SK-N-SH (cell line): ENCODE measurements around the gene GRIK3. TPM values are rescaled to one million over a fixed set of nuclear protein-coding genes. Genes with fewer than 3 reads are reported as not detected.

ENCODE experiments used
- CTCF ChIA-PET: fragments of 300-600, 350-600 bp; formaldehyde crosslinking; extraction: SDS; loops from one replicate; lab custom pipeline; 2021; lab: Yijun Ruan, JAX
- POLR2A ChIA-PET: fragments of 350-600 bp; sonication (Branson Sonifier 250); formaldehyde crosslinking; extraction: SDS; loops from one replicate; lab custom pipeline; 2020; ENCODE audit warnings: antibody characterized with exemption, inconsistent platforms; lab: Yijun Ruan, JAX
- DNase-seq: peaks from one replicate; pipeline ENCODE4 v3.0.0; 2012
- H2AFZ ChIP-seq: fragments of 200-600 bp; sonication (generic); 2 replicates; pipeline ENCODE4 v1.8.1; 2016; ENCODE audit warnings: antibody characterized with exemption, mild to moderate bottlenecking, low read depth
- H3F3A ChIP-seq: fragments of 200-600 bp; sonication (generic); replicated peaks from 2 replicates; pipeline ENCODE3; 2016; ENCODE audit warnings: antibody characterized with exemption, mild to moderate bottlenecking; ENCODE audit not compliant: insufficient read depth
- H3K27ac ChIP-seq, 2 experiments: fragments of 200-500 bp in 1 of 2; fragments of 200-600 bp in 1 of 2; sonication (Bioruptor generic) in 1 of 2; sonication (generic), shearing (Covaris generic) in 1 of 2; 2 replicates each; pipeline versions ENCODE4 v1.5.1 to v1.6.1; 2014 to 2016; ENCODE audit warnings: low read depth in 2 of 2, inconsistent platforms in 1 of 2, low read length in 1 of 2, mild to moderate bottlenecking in 1 of 2, mixed read lengths in 1 of 2
- H3K27me3 ChIP-seq: fragments of 200-600 bp; sonication (generic), shearing (Covaris generic); 2 replicates; pipeline ENCODE4 v1.6.1; 2016; ENCODE audit warnings: mixed run types; ENCODE audit not compliant: insufficient read depth
- H3K36me3 ChIP-seq, 2 experiments: fragments of 200-500 bp in 1 of 2; fragments of 200-600 bp in 1 of 2; sonication (Bioruptor generic) in 1 of 2; sonication (generic) in 1 of 2; replicated peaks in 1 of 2; 2 replicates each; pipeline versions ENCODE3 to v1.5.1; 2014 to 2016; ENCODE audit warnings: low read length in 1 of 2, mild to moderate bottlenecking in 1 of 2; ENCODE audit not compliant: insufficient read depth in 2 of 2, control insufficient read depth in 1 of 2
- H3K4me1 ChIP-seq, 2 experiments: fragments of 200-500 bp in 1 of 2; fragments of 200-600 bp in 1 of 2; sonication (Bioruptor generic) in 1 of 2; sonication (generic), shearing (Covaris generic) in 1 of 2; 2 replicates each; pipeline versions ENCODE4 v1.5.1 to v1.6.1; 2014 to 2016; ENCODE audit warnings: low read depth in 1 of 2, low read length in 1 of 2, mixed run types in 1 of 2; ENCODE audit not compliant: insufficient read depth in 2 of 2, control insufficient read depth in 1 of 2
- H3K4me2 ChIP-seq: fragments of 200-600 bp; sonication (generic), shearing (Covaris generic); 2 replicates; pipeline ENCODE4 v1.6.1; 2017; ENCODE audit warnings: mixed run types
- H3K4me3 ChIP-seq, 2 experiments: fragments of 200-500 bp in 1 of 2; fragments of 200-600 bp in 1 of 2; sonication (Bioruptor generic) in 1 of 2; sonication (generic), shearing (Covaris generic) in 1 of 2; 2 replicates each; pipeline versions ENCODE4 v1.5.1 to v1.8.1; 2014 to 2016; ENCODE audit warnings: low read depth in 2 of 2, inconsistent platforms in 1 of 2, low read length in 1 of 2, mild to moderate bottlenecking in 1 of 2, mixed read lengths in 1 of 2, moderate library complexity in 1 of 2
- H3K79me2 ChIP-seq: fragments of 200-600 bp; sonication (generic); 2 replicates; pipeline ENCODE4 v1.8.1; 2017; ENCODE audit warnings: mild to moderate bottlenecking; ENCODE audit not compliant: insufficient read depth
- H3K9ac ChIP-seq: fragments of 200-600 bp; sonication (generic); 2 replicates; pipeline ENCODE4 v1.6.1; 2017; ENCODE audit warnings: mixed run types
- H3K9me2 ChIP-seq: fragments of 200-600 bp; sonication (generic); 2 replicates; pipeline ENCODE4 v1.6.1; 2017; ENCODE audit warnings: mixed run types
- H3K9me3 ChIP-seq: fragments of 200-600 bp; sonication (generic); 2 replicates; pipeline ENCODE4 v1.6.1; 2017; ENCODE audit warnings: mixed run types, mild to moderate bottlenecking, moderate library complexity
- H4K20me1 ChIP-seq: fragments of 200-600 bp; sonication (generic); 2 replicates; pipeline ENCODE4 v1.6.1; 2017; ENCODE audit warnings: mild to moderate bottlenecking, mixed run types; ENCODE audit not compliant: insufficient read depth
- ELF1 ChIP-seq: IDR thresholded peaks from 2 replicates; pipeline ENCODE4 v1.4.0; 2012
- FOSL2 ChIP-seq: IDR thresholded peaks from 2 replicates; pipeline ENCODE4 v1.4.0; 2012; ENCODE audit warnings: low read depth, mild to moderate bottlenecking, moderate library complexity, borderline replicate concordance
- FOXJ3 ChIP-seq: sonication (generic); formaldehyde crosslinking; IDR thresholded peaks from 2 replicates; pipeline ENCODE4 v1.5.1; 2020; ENCODE audit warnings: mild to moderate bottlenecking, missing genetic modification reagents
- FOXM1 ChIP-seq: IDR thresholded peaks from 2 replicates; pipeline ENCODE4 v1.4.0; 2012; ENCODE audit warnings: low read depth, mild to moderate bottlenecking
- GABPA ChIP-seq: IDR thresholded peaks from 2 replicates; pipeline ENCODE4 v1.4.0; 2012; ENCODE audit warnings: low read depth, mild to moderate bottlenecking
- GATA2 ChIP-seq: sonication (generic); formaldehyde crosslinking; IDR thresholded peaks from 2 replicates; pipeline ENCODE4 v1.5.0; 2020; ENCODE audit warnings: mild to moderate bottlenecking, missing genetic modification reagents
- NRF1 ChIP-seq: IDR thresholded peaks from 2 replicates; pipeline ENCODE4 v1.6.1; 2012; ENCODE audit warnings: low read depth, mild to moderate bottlenecking, low read length
- POLR2AphosphoS5 ChIP-seq: IDR thresholded peaks from 2 replicates; pipeline ENCODE4 v1.6.1; 2012; ENCODE audit warnings: low read depth, low read length
- RCOR1 ChIP-seq: fragments of 150-350 bp; IDR thresholded peaks from 2 replicates; pipeline ENCODE4 v1.6.1; 2017; ENCODE audit warnings: antibody characterized with exemption, low read length
- SMC3 ChIP-seq: IDR thresholded peaks from 2 replicates; pipeline ENCODE4 v1.6.1; 2012; ENCODE audit warnings: low read depth, low read length, improper control_type of control experiment
- TAF1 ChIP-seq: IDR thresholded peaks from 2 replicates; pipeline ENCODE4 v1.6.1; 2012; ENCODE audit warnings: low read depth, mild to moderate bottlenecking, low read length, moderate library complexity, borderline replicate concordance
- TEAD4 ChIP-seq: IDR thresholded peaks from 2 replicates; pipeline ENCODE4 v1.4.0; 2012; ENCODE audit warnings: mild to moderate bottlenecking, borderline replicate concordance; ENCODE audit not compliant: insufficient read depth
- YY1 ChIP-seq: IDR thresholded peaks from 2 replicates; pipeline ENCODE4 v1.4.0; 2012; ENCODE audit warnings: low read depth, mild to moderate bottlenecking
- WGBS: methylation state at CpG from one replicate; pipeline ENCODE4 v1.1.6; 2017; ENCODE audit warnings: low lambda C conversion rate; 5-methylcytosine and 5-hydroxymethylcytosine counted together
- polyA plus RNA-seq, 3 experiments: library from polyadenylated mRNA; depleted of rRNA; stranded (reverse); fragments of >200 nt; gene quantifications; 2 replicates each; pipeline ENCODE4 v1.2.3, GENCODE V29; 2012
- TF ChIP-seq, protein P1 (sequence below): IDR thresholded peaks from 2 replicates; pipeline ENCODE4 v1.4.0; 2012; ENCODE audit warnings: low read depth
- TF ChIP-seq, protein P2 (sequence below): IDR thresholded peaks from 2 replicates; pipeline ENCODE4; 2012
- TF ChIP-seq, protein P3 (sequence below): IDR thresholded peaks from 2 replicates; pipeline ENCODE4 v1.6.1; 2012; ENCODE audit warnings: mild to moderate bottlenecking, low read depth, low read length, moderate library complexity
- TF ChIP-seq, protein P4 (sequence below): fragments of 200-600 bp; sonication (generic); IDR thresholded peaks from 2 replicates; pipeline ENCODE4 v1.6.1; 2017; ENCODE audit warnings: antibody characterized with exemption, mild to moderate bottlenecking, moderate library complexity
- TF ChIP-seq, protein P5 (sequence below): fragments of 150-350 bp; IDR thresholded peaks from 2 replicates; pipeline ENCODE4 v1.6.1; 2016; ENCODE audit warnings: mild to moderate bottlenecking, low read depth, low read length

GRIK3 gene
- polyA plus RNA-seq, 1 of the 3 experiments (the other 2 are of a cell fraction), result not detected

DNA sequence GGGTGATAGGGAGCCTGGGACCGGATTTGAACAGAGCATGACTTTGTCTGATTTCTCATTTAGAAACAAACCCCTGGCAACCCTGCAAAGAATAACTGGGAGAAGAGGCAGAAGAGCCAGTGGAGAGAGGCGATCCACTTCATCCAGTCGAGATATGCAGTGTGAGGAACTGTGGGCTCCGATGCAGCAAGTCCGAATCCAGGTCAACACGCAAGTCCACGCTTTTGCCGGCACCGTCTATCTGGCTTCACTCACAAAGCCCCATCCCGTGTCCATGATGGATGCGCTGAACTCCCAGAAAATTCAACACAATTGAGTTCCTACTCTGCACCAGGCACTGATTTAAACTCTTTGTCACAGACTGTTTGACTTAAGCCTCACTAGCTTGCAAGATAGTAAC, 191.3 kb downstream of the GRIK3 start:
- H3F3A ChIP-seq, result no peaks in the 10 kb centered on the region
- H3K4me1 ChIP-seq, result peaks cover 0 to 8% of the 10 kb centered on the region in 2 experiments; a peak in 1 of 4 replicates
- no peak overlapping the region for H3K27ac ChIP-seq
- no peaks in the 10 kb centered on the region for H3K27me3 ChIP-seq
- no peak for DNase-seq
- H3K4me3 ChIP-seq, result no peak overlapping the region
- no peak overlapping the region for H3K9ac ChIP-seq
- H3K9me2 ChIP-seq, result no peaks in the 10 kb centered on the region
- H3K4me2 ChIP-seq, result no peak overlapping the region
- 64% methylated on average over 11 of the region's 11 CpGs for WGBS
- TF ChIP-seq, protein P1, sequence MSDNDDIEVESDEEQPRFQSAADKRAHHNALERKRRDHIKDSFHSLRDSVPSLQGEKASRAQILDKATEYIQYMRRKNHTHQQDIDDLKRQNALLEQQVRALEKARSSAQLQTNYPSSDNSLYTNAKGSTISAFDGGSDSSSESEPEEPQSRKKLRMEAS, result no peak
- TF ChIP-seq, protein P2, sequence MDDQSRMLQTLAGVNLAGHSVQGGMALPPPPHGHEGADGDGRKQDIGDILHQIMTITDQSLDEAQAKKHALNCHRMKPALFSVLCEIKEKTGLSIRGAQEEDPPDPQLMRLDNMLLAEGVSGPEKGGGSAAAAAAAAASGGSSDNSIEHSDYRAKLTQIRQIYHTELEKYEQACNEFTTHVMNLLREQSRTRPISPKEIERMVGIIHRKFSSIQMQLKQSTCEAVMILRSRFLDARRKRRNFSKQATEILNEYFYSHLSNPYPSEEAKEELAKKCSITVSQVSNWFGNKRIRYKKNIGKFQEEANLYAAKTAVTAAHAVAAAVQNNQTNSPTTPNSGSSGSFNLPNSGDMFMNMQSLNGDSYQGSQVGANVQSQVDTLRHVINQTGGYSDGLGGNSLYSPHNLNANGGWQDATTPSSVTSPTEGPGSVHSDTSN, result no peak
- TF ChIP-seq, protein P3, sequence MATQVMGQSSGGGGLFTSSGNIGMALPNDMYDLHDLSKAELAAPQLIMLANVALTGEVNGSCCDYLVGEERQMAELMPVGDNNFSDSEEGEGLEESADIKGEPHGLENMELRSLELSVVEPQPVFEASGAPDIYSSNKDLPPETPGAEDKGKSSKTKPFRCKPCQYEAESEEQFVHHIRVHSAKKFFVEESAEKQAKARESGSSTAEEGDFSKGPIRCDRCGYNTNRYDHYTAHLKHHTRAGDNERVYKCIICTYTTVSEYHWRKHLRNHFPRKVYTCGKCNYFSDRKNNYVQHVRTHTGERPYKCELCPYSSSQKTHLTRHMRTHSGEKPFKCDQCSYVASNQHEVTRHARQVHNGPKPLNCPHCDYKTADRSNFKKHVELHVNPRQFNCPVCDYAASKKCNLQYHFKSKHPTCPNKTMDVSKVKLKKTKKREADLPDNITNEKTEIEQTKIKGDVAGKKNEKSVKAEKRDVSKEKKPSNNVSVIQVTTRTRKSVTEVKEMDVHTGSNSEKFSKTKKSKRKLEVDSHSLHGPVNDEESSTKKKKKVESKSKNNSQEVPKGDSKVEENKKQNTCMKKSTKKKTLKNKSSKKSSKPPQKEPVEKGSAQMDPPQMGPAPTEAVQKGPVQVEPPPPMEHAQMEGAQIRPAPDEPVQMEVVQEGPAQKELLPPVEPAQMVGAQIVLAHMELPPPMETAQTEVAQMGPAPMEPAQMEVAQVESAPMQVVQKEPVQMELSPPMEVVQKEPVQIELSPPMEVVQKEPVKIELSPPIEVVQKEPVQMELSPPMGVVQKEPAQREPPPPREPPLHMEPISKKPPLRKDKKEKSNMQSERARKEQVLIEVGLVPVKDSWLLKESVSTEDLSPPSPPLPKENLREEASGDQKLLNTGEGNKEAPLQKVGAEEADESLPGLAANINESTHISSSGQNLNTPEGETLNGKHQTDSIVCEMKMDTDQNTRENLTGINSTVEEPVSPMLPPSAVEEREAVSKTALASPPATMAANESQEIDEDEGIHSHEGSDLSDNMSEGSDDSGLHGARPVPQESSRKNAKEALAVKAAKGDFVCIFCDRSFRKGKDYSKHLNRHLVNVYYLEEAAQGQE, result no peak
- H3K9me3 ChIP-seq, result no peaks in the 10 kb centered on the region
- ChIA-PET CTCF (interaction anchor here (1.3 kb wide), 1 partner anchor 11 kb away, joined by 4 read pairs; no protein-coding TSS in a partner anchor), POLR2A (no interaction called here)
- H3K36me3 ChIP-seq, result no peaks in the 10 kb centered on the region
- no peaks in the 10 kb centered on the region for H3K79me2 ChIP-seq
- H4K20me1 ChIP-seq, result no peaks in the 10 kb centered on the region
- H2AFZ ChIP-seq, result no peak overlapping the region

DNA sequence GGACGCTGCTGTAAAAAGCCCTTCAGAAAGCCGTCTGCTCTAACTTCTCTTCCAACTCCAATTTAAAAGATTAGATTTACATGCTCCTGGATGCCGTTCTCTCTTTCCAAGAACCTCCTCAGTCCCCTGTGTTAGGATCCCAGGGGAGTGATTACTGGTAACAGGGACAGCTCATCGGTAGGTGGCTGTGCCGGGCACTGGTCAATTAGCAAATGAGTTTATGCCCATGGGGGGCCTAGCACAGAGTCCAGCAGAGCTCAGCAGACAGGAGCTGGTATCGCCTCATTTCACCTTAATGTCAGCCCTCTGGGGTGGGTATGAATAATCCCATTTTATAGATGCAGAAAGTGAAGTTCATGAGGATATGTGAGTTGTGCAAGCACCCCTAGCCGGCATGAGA, 191.9 kb downstream of the GRIK3 start:
- H3K79me2 ChIP-seq, result no peaks in the 10 kb centered on the region
- no peaks in the 10 kb centered on the region for H3K9me2 ChIP-seq
- no peak overlapping the region for H3K27ac ChIP-seq
- peaks cover 0 to 3% of the 10 kb centered on the region in 2 experiments; a peak in 1 of 4 replicates for H3K4me1 ChIP-seq
- H2AFZ ChIP-seq, result no peak overlapping the region
- CTCF ChIA-PET, result interaction anchor here (1.0 to 3.1 kb wide), 3 partner anchors 15 to 193 kb away, joined by 4 to 12 read pairs (median 6); no protein-coding TSS in a partner anchor
- H3K4me3 ChIP-seq, result no peak overlapping the region
- no peak overlapping the region for H3K4me2 ChIP-seq
- POLR2A ChIA-PET, result no interaction called here
- no peaks in the 10 kb centered on the region for H4K20me1 ChIP-seq
- DNase-seq, result no peak
- no peaks in the 10 kb centered on the region for H3K27me3 ChIP-seq
- H3K9ac ChIP-seq, result no peak overlapping the region
- no peaks in the 10 kb centered on the region for H3K36me3 ChIP-seq
- no peaks in the 10 kb centered on the region for H3K9me3 ChIP-seq
- H3F3A ChIP-seq, result no peaks in the 10 kb centered on the region
- WGBS, result 38% methylated on average over 6 of the region's 7 CpGs
- TF ChIP-seq SMC3, result no peak
- TF ChIP-seq GABPA, result no peak
- no peak for TF ChIP-seq FOXM1
- TF ChIP-seq, protein P2, result no peak
- TF ChIP-seq TEAD4, result no peak
- TF ChIP-seq RCOR1, result no peak
- no peak for TF ChIP-seq FOXJ3 (CRISPR knock-in tag)
- no peak for TF ChIP-seq YY1
- TF ChIP-seq POLR2AphosphoS5, result no peak
- no peak for TF ChIP-seq FOSL2
- no peak for TF ChIP-seq GATA2 (CRISPR knock-in tag)
- TF ChIP-seq NRF1, result no peak
- TF ChIP-seq, protein P4, sequence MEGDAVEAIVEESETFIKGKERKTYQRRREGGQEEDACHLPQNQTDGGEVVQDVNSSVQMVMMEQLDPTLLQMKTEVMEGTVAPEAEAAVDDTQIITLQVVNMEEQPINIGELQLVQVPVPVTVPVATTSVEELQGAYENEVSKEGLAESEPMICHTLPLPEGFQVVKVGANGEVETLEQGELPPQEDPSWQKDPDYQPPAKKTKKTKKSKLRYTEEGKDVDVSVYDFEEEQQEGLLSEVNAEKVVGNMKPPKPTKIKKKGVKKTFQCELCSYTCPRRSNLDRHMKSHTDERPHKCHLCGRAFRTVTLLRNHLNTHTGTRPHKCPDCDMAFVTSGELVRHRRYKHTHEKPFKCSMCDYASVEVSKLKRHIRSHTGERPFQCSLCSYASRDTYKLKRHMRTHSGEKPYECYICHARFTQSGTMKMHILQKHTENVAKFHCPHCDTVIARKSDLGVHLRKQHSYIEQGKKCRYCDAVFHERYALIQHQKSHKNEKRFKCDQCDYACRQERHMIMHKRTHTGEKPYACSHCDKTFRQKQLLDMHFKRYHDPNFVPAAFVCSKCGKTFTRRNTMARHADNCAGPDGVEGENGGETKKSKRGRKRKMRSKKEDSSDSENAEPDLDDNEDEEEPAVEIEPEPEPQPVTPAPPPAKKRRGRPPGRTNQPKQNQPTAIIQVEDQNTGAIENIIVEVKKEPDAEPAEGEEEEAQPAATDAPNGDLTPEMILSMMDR, result no peak
- TF ChIP-seq ELF1, result no peak
- TF ChIP-seq, protein P1, result no peak
- TF ChIP-seq, protein P5, sequence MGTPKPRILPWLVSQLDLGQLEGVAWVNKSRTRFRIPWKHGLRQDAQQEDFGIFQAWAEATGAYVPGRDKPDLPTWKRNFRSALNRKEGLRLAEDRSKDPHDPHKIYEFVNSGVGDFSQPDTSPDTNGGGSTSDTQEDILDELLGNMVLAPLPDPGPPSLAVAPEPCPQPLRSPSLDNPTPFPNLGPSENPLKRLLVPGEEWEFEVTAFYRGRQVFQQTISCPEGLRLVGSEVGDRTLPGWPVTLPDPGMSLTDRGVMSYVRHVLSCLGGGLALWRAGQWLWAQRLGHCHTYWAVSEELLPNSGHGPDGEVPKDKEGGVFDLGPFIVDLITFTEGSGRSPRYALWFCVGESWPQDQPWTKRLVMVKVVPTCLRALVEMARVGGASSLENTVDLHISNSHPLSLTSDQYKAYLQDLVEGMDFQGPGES, result no peak
- no peak for TF ChIP-seq TAF1
